Coronary artery (tissue), 2 donors: Measurements from ENCODE around the gene ATP1A3.

Experiments used
- DNase-seq: peaks from one replicate; pipeline ENCODE4 v3.0.0-alpha.2; 2017; ENCODE audit warnings: low spot score
- H3K27ac ChIP-seq, 2 donors: fragments of 200-600 bp; sonication (generic); one replicate each; pipeline ENCODE4 v1.5.1; 2016 to 2019
- H3K4me3 ChIP-seq: fragments of 200-600 bp; sonication (generic); 2 replicates; pipeline ENCODE4 v1.5.1; 2016; ENCODE audit warnings: mild to moderate bottlenecking, moderate library complexity
- TF ChIP-seq, protein P1 (sequence below): fragments of 200-600 bp; sonication (generic); IDR thresholded peaks from one replicate; pipeline ENCODE4 v1.5.1; 2019; ENCODE audit warnings: antibody characterized with exemption

ATP1A3 gene

DNA sequence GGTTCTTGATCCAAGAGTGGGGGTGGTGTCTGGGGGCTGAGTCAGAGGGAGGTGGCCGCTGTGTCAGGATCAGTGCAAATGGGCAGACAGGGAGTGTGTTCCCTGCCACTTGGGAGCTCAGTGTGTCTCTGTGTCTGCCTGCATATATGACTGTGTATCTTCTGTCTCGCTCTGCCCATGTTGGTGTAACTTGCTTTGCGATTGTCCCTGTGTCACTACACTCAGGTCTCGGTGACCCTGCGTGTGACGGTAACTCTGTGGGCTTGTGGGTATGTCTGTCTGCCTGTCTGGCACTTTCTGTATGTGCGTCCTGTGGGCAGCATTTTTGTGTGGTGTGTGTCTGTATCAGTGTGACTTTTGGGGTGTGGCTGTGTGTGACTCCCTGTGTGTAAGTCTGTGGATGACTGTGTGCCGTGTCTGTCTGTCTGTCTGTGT, 57.6 kb downstream of the ATP1A3 start:
- Histone ChIP-seq H3K27ac (no peak overlapping the region), H3K4me3 (no peak overlapping the region)
- TF ChIP-seq, protein P1, sequence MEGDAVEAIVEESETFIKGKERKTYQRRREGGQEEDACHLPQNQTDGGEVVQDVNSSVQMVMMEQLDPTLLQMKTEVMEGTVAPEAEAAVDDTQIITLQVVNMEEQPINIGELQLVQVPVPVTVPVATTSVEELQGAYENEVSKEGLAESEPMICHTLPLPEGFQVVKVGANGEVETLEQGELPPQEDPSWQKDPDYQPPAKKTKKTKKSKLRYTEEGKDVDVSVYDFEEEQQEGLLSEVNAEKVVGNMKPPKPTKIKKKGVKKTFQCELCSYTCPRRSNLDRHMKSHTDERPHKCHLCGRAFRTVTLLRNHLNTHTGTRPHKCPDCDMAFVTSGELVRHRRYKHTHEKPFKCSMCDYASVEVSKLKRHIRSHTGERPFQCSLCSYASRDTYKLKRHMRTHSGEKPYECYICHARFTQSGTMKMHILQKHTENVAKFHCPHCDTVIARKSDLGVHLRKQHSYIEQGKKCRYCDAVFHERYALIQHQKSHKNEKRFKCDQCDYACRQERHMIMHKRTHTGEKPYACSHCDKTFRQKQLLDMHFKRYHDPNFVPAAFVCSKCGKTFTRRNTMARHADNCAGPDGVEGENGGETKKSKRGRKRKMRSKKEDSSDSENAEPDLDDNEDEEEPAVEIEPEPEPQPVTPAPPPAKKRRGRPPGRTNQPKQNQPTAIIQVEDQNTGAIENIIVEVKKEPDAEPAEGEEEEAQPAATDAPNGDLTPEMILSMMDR: no peak
- DNase-seq: no peak

DNA sequence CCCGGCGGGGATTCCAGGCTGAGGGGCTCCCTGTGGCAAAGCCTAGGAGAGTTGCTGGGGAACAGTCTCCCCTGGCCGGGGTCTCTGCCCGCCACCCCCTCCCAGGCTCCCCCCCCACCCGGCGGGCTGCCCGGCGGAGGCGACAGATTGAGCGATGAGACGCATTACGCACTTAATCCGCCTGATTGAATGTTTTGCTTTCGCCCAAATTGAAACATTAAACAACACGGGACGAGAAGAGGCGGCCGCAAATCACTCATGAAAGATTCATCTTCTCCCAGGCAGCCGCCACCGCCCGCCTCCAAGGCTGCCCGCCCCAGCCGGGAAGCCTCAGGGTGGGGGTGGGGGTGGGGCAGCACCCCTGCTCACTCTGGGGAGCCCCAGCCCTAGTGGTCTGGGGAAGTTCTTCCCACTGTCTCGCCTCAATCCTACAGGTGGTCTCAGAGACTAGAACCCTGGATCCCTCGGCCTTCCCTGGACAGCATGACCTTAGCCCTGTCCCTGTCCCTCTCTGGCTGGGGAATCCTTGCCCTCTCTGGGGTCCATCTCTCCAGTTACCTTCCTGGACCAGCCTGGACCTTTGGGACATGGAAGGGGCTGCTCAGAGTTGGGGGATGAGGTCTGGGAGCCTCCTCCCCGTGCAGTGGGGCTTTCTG, 58.1 kb downstream of the ATP1A3 start:
- TF ChIP-seq, protein P1: no peak
- DNase-seq: no peak
- H3K4me3 ChIP-seq: no peak overlapping the region
- no peak overlapping the region for H3K27ac ChIP-seq

DNA sequence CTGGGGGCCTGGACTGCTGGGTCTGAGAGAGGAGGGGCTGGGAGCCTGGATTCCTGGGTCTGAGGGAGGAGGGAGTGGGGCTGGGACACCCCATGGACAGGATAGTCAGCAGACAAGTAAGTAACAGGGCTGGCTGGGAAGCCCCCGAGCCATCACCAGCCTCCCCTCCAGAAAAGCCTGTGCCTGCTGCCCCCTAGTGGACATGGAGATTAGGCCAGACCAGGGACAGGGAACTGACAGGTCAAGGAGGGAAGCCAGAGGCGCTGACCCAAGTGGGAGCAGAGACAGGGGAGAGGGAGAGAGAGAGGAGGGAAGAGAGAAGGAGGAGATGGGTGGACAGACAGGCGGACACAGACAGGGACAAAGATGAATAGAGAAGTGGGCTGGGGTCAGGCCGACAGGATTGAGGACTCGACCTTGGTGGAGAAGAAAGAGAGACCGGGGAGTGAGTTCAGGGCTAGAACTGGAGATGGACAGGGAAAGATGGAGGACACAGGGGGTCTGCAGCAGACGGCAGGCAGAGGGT, 59.1 kb downstream of the ATP1A3 start:
- no peak overlapping the region for H3K4me3 ChIP-seq
- no peak overlapping the region for H3K27ac ChIP-seq
- no peak for DNase-seq
- TF ChIP-seq, protein P1: peak; percentile 63

DNA sequence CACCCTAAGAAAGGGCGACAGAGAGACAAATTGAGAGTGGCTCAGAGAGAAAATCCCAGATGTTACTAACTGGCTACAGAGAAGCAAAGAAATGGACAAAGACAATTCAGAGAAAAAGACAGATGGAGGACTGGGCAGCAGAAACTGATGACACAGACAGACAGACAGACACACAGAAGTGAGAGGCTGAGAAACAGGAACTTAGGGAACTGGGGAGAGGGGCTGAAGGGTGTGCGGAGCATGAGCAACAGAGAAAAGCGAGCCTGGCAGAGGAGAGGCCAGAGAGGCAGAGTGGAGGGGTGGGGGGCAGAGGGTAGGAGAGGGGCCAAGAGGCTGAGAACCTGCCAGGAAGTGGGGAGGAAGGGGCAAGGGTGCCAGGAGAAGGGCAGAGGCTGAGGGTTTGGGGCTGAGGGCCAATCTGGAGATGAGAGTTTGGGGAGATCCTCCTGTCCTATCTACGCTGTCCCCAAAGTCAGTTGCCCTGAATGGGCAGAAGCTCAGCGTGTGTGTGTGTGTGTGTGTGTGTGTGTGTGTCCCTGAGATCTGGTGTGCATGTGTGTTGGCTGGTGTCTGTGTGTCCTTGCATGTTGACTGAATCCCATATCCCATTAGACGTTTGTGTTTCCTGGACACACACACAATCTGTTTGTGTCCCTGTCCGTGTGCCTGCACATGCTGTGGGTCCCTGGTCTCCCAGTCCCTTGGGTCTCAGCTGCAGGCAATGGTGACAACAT, 60.2 kb downstream of the ATP1A3 start:
- H3K4me3 ChIP-seq: no peak overlapping the region
- no peak for DNase-seq
- TF ChIP-seq, protein P1: no peak
- no peak overlapping the region for H3K27ac ChIP-seq

DNA sequence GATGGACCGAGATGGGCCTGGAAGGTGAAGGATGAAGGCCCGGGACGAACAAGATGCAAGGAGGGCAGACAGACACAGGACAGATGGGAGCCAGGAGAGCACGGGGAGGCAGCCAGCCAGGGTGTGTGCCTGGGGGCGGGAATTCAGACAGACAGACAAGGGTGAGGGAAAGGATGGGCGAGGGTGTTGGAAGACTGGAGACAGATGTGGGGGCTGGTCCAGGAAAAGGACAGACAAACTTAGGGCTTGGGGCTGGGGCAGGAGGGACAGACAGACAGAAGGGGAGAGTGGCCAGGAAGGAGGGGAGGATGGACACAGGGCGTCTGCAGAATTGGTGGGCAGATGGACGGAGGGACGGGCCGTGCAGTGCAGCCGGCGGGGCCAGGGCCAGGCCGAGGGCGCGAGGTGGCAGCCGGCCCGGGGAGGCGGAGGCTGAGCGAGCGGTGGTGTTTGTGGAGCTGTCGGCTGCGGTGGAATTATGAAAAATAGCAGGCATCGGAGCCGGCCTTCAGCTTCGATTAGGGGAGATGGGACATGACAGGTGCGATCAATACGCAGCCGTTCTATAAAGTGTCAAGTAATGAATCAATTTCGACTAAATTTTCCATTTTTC, 61.2 kb downstream of the ATP1A3 start:
- no peak for DNase-seq
- TF ChIP-seq, protein P1: no peak

DNA sequence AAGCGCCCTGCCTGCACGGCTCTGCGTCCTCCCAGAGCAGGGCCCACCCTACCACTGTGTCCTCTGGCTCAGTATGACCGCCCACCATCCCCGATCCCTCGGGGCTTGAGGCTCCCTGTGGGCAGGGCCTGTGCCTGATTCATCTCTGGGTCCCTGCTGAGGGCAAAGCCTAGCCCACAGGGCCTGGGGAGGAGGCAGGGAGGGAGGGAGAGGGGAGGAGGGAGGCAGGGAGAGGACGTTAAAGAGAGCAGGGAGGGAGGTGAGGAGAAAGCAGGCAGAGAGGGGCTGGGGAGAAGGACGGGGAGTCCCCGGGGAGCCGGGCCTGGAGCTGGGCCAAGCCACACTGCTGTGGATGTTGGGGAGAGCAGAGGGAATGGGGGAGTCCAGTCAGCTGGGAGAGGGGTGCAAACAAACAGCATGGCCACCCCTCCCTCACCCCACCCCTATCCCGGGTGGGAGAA, 61.7 kb downstream of the ATP1A3 start:
- no peak overlapping the region for H3K4me3 ChIP-seq
- no peak for DNase-seq
- no peak overlapping the region for H3K27ac ChIP-seq
- TF ChIP-seq, protein P1: no peak

More for the DNA sequence above, 61.2 kb downstream of the ATP1A3 start:
- no peak overlapping the region for H3K4me3 ChIP-seq
- H3K27ac ChIP-seq: no peak overlapping the region
